Colonic mucosa (tissue), 4 donors: ENCODE measurements around the gene KRTAP5-3. TPM values are rescaled to one million over a fixed set of nuclear protein-coding genes. Genes with fewer than 3 reads are reported as not detected.
"Not testable (repeated sequence)": the region's sequence is repeated elsewhere in the genome, so short reads cannot be mapped to it uniquely, and the experiment has no call there.

Experiments
- DNase-seq: peaks from one replicate; pipeline ENCODE4 v3.0.0-alpha.2; 2020
- H3K27ac ChIP-seq: fragments of 200-600 bp; one replicate; pipeline ENCODE4 v1.8.0; 2021
- H3K27me3 ChIP-seq: fragments of 200-600 bp; one replicate; pipeline ENCODE4 v1.8.0; 2021
- H3K36me3 ChIP-seq: fragments of 200-600 bp; one replicate; pipeline ENCODE4 v1.8.0; 2021
- H3K4me1 ChIP-seq: fragments of 200-600 bp; one replicate; pipeline ENCODE4 v1.8.0; 2021; ENCODE audit warnings: mild to moderate bottlenecking
- H3K4me3 ChIP-seq: fragments of 200-600 bp; one replicate; pipeline ENCODE4 v1.8.0; 2021
- H3K9ac ChIP-seq, 2 donors: one replicate each; pipeline ENCODE4 v1.7.0; 2013; ENCODE audit warnings: control low read depth in 2 of 2, low read depth in 2 of 2, low read length in 2 of 2
- H3K9me3 ChIP-seq: fragments of 200-600 bp; one replicate; pipeline ENCODE4 v1.8.0; 2021
- intact Hi-C: fragments of 100-400 bp; cut with DNase I; formaldehyde crosslinking; loops from one replicate; pipeline ENCODE4 v1.14.1; 2022
- total RNA-seq, 2 donors: library from RNA; stranded (reverse); fragmentation: NEBNext Ultra II Directional in 1 of 2; extraction: Animal tissue kit (Norgen Biotek cat#: 25700) in 1 of 2; gene quantifications; one replicate each; pipeline ENCODE4 v1.2.1, GENCODE V29; 2021
- TF ChIP-seq, protein P1 (sequence below): fragments of 200-600 bp; IDR thresholded peaks from one replicate; pipeline ENCODE4 v1.8.0; 2022; ENCODE audit warnings: antibody characterized with exemption, mild to moderate bottlenecking
- donor health status: healthy.
- donor health status: DM: no; HTN: no; CAD: no.
- donor health status: DM: no; HTN: no; CAD: no.

KRTAP5-3 gene
- total RNA-seq, 2 donors from 2014 or later, result not detected

DNA sequence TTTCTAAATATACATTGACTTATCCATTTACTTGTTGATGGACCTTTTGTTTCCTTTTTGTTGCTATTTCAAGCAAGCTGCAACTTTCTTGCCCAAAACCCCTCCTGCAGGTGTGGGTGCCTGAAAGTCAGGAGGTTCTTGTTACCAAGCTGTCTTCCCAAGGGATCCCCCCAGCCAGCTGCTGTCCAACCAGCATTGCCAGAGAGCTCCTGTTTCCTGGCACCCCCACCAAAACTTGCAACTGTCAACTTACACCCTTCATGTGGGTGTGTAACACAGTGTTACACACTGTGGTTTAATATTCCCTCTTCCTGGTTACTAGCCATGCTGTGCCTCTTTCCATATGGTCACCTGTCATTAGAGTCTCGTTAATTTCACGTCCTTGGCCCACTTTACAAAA is 21.6 kb downstream of the KRTAP5-3 start:
- Histone ChIP-seq H3K4me3 (no peak overlapping the region), H3K9ac (no peak overlapping the region), H3K36me3 (no peaks in the 10 kb centered on the region), H3K27me3 (no peaks in the 10 kb centered on the region), H3K27ac (no peak overlapping the region), H3K9me3 (no peaks in the 10 kb centered on the region), H3K4me1 (no peaks in the 10 kb centered on the region)
- intact Hi-C loops, result no loop called here
- TF ChIP-seq, protein P1, sequence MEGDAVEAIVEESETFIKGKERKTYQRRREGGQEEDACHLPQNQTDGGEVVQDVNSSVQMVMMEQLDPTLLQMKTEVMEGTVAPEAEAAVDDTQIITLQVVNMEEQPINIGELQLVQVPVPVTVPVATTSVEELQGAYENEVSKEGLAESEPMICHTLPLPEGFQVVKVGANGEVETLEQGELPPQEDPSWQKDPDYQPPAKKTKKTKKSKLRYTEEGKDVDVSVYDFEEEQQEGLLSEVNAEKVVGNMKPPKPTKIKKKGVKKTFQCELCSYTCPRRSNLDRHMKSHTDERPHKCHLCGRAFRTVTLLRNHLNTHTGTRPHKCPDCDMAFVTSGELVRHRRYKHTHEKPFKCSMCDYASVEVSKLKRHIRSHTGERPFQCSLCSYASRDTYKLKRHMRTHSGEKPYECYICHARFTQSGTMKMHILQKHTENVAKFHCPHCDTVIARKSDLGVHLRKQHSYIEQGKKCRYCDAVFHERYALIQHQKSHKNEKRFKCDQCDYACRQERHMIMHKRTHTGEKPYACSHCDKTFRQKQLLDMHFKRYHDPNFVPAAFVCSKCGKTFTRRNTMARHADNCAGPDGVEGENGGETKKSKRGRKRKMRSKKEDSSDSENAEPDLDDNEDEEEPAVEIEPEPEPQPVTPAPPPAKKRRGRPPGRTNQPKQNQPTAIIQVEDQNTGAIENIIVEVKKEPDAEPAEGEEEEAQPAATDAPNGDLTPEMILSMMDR, result no peak
- DNase-seq, result no peak

DNA sequence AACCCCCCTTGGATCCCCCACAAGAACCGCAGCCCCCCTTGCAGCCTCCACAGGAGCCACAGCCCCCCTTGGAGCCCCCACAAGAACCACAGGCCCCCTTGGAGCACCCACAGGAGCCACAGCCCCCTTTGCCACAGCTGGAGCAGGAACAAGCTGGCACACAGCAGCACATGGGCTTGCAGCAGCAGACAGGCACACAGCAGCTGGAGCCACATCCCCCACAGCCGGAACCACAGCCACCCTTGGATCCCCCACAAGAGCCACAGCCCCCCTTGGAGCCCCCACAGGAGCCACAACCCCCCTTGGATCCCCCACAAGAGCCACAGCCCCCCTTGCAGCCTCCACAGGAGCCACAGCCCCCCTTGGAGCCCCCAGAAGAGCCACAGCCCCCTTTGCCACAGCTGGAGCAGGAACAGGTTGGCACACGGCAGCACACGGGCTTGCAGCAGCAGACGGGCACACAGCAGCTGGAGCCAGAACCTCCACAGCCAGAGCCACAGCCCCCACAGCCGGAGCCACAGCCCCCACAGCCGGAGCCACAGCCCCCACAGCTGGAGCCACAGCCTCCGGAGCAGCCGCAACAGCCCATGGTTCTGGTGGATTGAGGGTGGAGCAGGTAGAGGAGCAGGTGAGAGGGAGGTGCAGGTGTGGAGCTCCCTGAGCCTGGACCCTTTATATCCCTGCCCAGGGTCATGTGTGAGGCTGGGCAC is 23.4 kb downstream of the KRTAP5-3 start, which contains the start of gene KRTAP5-1:
KRTAP5-1 (minus strand) TSS at position 623 of the 710 bp plus-strand sequence; CDS start at position 589, 34 bp downstream.
- H3K9ac ChIP-seq, H3K27me3 ChIP-seq, DNase-seq, H3K36me3 ChIP-seq, intact Hi-C loops, H3K4me1 ChIP-seq, H3K27ac ChIP-seq, H3K4me3 ChIP-seq, H3K9me3 ChIP-seq: not testable (repeated sequence)

DNA sequence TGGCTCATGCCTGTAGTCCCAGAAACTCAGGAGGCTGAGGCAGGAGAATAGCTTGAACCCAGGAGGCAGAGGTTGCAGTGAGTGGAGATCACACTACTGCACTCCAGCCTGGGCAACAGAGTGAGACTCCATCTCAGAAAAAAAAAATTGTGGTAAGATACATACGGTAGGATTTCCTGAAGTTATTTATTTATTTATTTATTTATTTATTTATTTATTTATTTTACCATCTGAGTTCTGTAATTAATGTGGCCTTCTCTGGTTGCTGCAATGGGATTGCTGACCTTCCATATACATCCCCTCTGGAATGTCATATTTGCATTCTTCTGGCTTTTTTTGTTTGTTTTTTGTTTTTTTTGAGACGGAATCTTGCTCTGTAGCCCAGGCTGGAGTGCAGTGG is 25.4 kb downstream of the KRTAP5-3 start:
- DNase-seq, H3K9me3 ChIP-seq, H3K4me1 ChIP-seq, H3K36me3 ChIP-seq, H3K4me3 ChIP-seq, H3K9ac ChIP-seq, H3K27me3 ChIP-seq, intact Hi-C loops, H3K27ac ChIP-seq: not testable (repeated sequence)

DNA sequence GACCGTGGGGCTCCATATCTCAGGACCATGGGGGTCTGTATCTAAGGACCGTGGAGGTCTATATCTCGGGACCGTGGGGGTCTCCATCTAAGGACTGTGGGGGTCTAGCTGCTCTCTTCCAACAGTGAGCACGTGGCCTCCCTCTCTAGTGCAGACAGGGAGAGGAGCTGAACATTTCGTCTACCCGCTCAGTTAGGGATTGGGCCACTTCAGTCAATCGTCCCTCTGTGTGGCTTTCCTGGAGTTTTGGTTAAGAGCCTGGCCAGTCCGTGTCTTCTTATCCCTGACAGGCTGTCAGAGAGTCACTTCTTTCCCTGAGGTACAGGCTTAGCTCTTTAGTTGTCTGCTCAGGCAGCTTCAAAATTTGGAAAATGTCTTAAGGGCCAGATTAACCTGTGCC is 26.3 kb downstream of the KRTAP5-3 start:
- no peak for DNase-seq
- Histone ChIP-seq H3K27me3 (no peaks in the 10 kb centered on the region), H3K4me3 (no peak overlapping the region), H3K27ac (no peak overlapping the region), H3K9ac (no peak overlapping the region), H3K9me3 (no peaks in the 10 kb centered on the region), H3K4me1 (no peaks in the 10 kb centered on the region), H3K36me3 (no peaks in the 10 kb centered on the region)
- TF ChIP-seq, protein P1, result no peak
- intact Hi-C loops, result no loop called here

DNA sequence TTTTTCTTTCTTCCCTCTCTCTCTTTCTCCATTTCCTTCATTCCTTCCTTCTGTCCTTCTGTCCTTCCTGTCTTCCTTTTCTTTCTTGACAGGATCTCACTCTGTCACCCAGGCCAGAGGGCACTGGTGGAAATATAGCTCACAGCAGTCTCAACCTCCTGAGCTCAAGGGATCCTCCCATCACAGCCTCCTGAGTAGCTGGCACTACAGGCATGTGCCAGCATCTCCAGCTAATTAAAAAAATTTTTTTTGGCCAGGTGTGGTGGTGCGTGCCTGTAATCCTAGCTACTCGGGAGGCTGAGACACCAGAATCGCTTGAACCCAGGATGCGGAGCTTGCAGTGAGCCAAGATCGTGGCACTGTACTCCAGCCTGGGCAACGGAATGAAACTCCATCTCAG is 31.4 kb downstream of the KRTAP5-3 start:
- intact Hi-C loops, result loop anchor here (5.0 kb wide), 1 partner anchor 35 kb away; no protein-coding TSS in a partner anchor
- TF ChIP-seq, protein P1, result no peak
- Histone ChIP-seq H3K9me3 (no peaks in the 10 kb centered on the region), H3K36me3 (no peaks in the 10 kb centered on the region), H3K4me1 (no peaks in the 10 kb centered on the region), H3K9ac (no peak overlapping the region), H3K4me3 (no peak overlapping the region), H3K27ac (no peak overlapping the region), H3K27me3 (no peaks in the 10 kb centered on the region)
- DNase-seq, result no peak

DNA sequence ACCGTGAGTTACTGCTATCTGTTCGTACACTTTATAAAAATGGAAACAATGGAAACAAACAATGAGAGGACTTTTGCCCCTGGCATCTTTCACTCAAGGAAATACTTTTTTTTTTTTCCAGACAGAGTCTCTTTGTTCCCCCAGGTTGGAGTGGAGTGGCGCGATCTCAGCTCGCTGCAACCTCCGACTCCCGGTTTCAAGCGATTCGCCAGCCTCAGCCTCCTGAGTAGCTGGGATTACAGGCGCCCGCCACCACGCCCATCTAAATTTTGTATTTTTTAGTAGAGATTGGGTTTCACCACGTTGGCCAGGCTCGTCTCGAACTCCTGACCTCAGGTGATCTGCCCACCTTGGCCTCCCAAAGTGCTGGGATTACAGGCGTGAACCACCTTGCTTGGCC is 32.5 kb downstream of the KRTAP5-3 start:
- peak overlapping the region; percentile 29 for H3K27ac ChIP-seq
- not testable (repeated sequence) for H3K9me3 ChIP-seq, H3K4me3 ChIP-seq, H3K27me3 ChIP-seq, DNase-seq, H3K4me1 ChIP-seq, H3K36me3 ChIP-seq, H3K9ac ChIP-seq
- intact Hi-C loops, result loop anchor here (5.0 kb wide), 1 partner anchor 33 kb away; no protein-coding TSS in a partner anchor

DNA sequence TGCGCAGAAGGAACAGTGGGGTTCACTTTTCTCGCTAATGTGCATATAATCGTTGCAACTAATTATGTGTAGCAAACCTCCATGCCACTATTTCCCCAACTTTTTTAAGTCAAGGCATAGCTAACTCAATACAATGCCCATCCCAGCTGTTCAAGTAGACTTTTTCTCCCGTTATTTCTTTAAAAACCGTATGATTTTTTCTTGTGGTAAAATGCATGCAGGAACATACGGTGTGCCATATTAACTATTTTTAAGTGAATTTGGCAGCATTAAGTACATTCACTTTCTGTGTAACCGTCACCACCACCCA is 33.4 kb downstream of the KRTAP5-3 start:
- Histone ChIP-seq H3K9ac (peak overlapping the region in 1 of 2 donors; percentile 13), H3K27ac (peak overlapping the region; percentile 87), H3K36me3 (no peaks in the 10 kb centered on the region), H3K9me3 (no peaks in the 10 kb centered on the region), H3K4me3 (no peak overlapping the region), H3K4me1 (no peaks in the 10 kb centered on the region), H3K27me3 (no peaks in the 10 kb centered on the region)
- TF ChIP-seq, protein P1, result peak; percentile 5
- DNase-seq, result no peak
- intact Hi-C loops, result loop anchor here (5.0 kb wide), 1 partner anchor 33 kb away; no protein-coding TSS in a partner anchor
